Muscle of leg (tissue), 11 donors: ENCODE results near the gene BABAM2. TPM values are rescaled to one million over a fixed set of nuclear protein-coding genes. Genes with fewer than 3 reads are reported as not detected.

Experiments
- DNase-seq: peaks from one replicate; pipeline ENCODE4 v3.0.0; 2013
- H3K27ac ChIP-seq: one replicate; pipeline ENCODE4 v1.5.1; 2013; ENCODE audit warnings: mild to moderate bottlenecking, low read length, control low read depth
- H3K27me3 ChIP-seq: one replicate; pipeline ENCODE4 v1.6.1; 2013; ENCODE audit warnings: low read length; ENCODE audit not compliant: control insufficient read depth, insufficient read depth
- H3K36me3 ChIP-seq: one replicate; pipeline ENCODE4 v1.6.1; 2013; ENCODE audit warnings: low read length; ENCODE audit not compliant: control insufficient read depth, insufficient read depth
- H3K4me1 ChIP-seq: one replicate; pipeline ENCODE4 v1.6.1; 2013; ENCODE audit warnings: low read length; ENCODE audit not compliant: control insufficient read depth, insufficient read depth
- H3K4me3 ChIP-seq: one replicate; pipeline ENCODE4 v1.5.1; 2013; ENCODE audit warnings: low read length, control low read depth
- H3K9me3 ChIP-seq: replicated peaks from 2 replicates; pipeline ENCODE4 v1.6.1; 2013; ENCODE audit warnings: low read depth, low read length; ENCODE audit not compliant: control insufficient read depth
- WGBS: methylation state at CpG from one replicate; pipeline ENCODE4 v1.1.5; 2013; ENCODE audit warnings: missing lambda C conversion rate; ENCODE audit not compliant: insufficient coverage; 5-methylcytosine and 5-hydroxymethylcytosine counted together
- polyA plus RNA-seq, 8 donors: library from polyadenylated mRNA; unstranded; fragments of 120-200 nt; gene quantifications; one replicate each; pipeline versions ENCODE4 v1.2.1 to v1.2.3, GENCODE V29; 2013; ENCODE audit warnings: inconsistent platforms in 1 of 8, low replicate concordance in 1 of 8; ENCODE audit not compliant: insufficient read length in 8 of 8, insufficient read depth in 1 of 8
- total RNA-seq: library from RNA; stranded (reverse); fragments of 120-200 nt; gene quantifications from one replicate; pipeline ENCODE4 v1.2.4, GENCODE V29; 2013

The BABAM2 gene
- total and polyA plus RNA-seq, 9 donors = 16.1 to 23.6 (median 21.4) TPM

DNA sequence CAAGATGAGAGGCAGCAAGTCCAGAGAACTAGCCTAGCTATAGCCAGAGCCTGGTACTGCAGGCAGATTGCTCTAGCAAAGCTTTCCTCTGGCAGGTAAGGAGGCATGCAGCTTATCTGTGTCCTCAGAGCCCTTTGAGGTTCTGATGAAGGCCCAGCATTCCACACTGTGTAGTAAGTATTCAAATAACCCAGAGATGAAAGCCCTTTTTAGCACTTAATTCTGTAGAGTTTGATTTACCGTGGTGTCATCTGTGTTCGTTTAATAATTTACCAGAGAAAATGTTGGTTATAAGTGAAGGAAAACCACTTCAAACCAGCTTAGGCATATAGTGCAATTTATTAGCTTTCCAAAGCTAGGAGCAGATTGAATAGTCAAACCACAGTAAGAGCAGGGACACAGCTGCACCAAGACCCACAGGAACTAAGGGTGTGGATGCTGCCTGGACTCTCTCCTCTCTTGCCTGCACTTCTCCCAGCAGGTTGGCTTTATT is 226.6 kb downstream of the BABAM2 start:
- H3K4me3 ChIP-seq = no peak overlapping the region
- WGBS = no CpG with 5 or more reads among the region's 2 CpGs
- no peaks in the 10 kb centered on the region for H3K27me3 ChIP-seq
- no peaks in the 10 kb centered on the region for H3K36me3 ChIP-seq
- no peaks in the 10 kb centered on the region for H3K4me1 ChIP-seq
- DNase-seq = no peak
- H3K9me3 ChIP-seq = no peaks in the 10 kb centered on the region
- H3K27ac ChIP-seq = no peak overlapping the region

DNA sequence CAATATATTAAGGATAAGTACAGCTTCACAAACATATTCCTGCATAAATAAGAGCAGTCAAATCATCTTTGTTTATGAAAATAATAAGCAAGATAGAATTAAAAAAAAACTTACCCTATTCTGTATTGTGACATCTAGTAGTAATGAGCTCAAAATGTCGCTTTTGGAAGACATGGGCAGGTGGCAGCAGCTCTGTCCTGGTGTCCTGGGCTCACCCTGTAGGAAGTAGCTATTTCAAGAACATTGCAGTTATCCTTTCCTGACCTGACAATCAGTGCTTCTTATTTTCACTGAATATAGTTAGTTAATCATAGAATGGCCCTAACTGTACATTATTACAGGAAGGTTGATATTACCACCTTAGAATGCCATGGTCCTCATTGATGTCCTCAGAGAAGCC is 229.1 kb downstream of the BABAM2 start:
- H3K9me3 ChIP-seq = no peaks in the 10 kb centered on the region
- no peak for DNase-seq
- no CpG with 5 or more reads among the region's 1 CpG for WGBS
- no peak overlapping the region for H3K4me3 ChIP-seq
- no peaks in the 10 kb centered on the region for H3K4me1 ChIP-seq
- H3K36me3 ChIP-seq = no peaks in the 10 kb centered on the region
- no peaks in the 10 kb centered on the region for H3K27me3 ChIP-seq
- H3K27ac ChIP-seq = no peak overlapping the region

DNA sequence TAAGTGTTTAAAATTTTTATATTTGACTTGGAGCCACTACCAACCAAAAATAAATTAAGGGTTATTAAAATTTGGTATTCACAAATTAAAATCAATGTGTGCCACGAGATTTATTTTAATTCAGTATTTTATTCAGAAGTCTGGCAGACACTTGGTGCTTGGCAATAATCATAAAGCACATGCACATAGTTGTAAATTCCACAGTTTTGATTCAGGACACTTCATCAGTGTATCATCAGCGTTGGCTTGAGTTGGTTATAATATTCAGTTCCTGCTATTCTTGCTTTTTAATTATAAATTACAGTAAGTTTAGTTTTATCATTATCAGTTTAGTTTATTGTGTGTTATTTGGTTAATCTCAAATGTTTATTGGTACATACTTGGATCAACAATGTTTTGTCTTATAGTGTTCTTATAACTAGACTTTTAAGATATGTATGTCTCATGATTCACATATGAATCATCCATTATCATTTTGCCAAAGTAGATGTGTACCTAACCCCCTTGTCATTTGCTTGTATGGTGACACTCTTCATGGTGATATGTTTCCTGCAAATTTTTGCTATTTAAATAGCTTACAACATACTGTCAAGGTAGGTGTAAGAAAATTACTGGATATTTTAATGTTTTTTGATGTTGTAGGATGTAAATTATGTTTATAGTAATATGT is 237.9 kb downstream of the BABAM2 start:
- DNase-seq = no peak
- Histone ChIP-seq H3K36me3 (no peaks in the 10 kb centered on the region), H3K4me1 (no peaks in the 10 kb centered on the region), H3K9me3 (peaks cover 4% of the 10 kb centered on the region), H3K27me3 (no peaks in the 10 kb centered on the region), H3K27ac (no peak overlapping the region), H3K4me3 (no peak overlapping the region)
- no CpG with 5 or more reads among the region's 2 CpGs for WGBS

DNA sequence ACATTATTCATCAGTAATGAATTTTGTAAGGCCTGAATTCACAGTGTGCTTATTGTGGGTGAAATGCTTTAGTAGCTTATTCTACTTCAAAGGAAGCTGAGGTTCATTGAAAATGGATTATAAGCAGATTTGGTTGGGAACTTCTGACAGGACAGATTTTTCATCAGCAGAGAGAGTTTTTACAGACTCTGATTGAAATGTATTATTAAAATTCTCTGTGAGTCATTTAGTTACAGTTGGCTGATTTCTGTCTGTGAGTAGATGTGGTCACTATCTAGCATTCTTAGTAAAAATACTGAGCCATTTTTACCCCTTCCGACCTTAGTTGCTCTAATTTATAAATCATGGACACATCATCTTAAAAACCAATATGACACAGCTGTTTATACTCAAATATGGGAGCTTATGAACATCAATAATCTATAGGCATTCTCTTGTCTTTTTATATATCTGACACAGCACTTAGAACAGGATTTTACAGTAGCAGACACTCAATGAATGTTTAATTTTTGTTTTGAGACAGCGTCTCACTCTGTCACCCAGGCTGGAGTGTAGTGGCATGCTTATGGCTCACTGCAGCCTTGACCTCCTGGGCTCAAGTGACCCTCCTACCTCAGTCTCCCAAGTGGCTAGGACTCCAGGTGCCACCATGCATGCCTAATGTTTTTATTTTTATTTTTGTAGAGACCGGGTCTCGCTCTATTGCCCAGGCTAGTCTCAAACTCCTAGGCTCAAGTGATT is 239.6 kb downstream of the BABAM2 start:
- Histone ChIP-seq H3K36me3 (no peaks in the 10 kb centered on the region), H3K9me3 (peaks cover 4% of the 10 kb centered on the region), H3K4me3 (no peak overlapping the region), H3K27me3 (no peaks in the 10 kb centered on the region), H3K27ac (no peak overlapping the region), H3K4me1 (no peaks in the 10 kb centered on the region)
- no peak for DNase-seq
- WGBS = no CpG with 5 or more reads among the region's 4 CpGs

DNA sequence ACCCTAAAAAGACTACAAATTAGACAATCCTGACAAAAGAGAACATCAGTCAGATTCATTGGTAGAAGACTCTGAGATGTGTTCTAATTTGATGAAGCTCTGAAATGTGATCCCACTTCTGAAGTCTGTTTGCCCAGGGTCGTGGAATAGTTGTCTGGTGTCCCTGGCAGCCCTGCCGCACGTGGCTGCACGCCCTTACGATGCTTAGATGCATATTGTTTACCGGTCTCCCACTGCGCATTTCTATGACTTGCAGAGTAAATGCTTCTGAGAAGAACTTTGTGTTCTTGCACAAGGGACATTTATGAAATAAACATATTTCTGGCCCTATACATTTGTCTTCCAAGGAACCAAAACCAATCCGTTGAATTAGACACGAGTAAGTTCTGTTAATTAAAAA is 243.2 kb downstream of the BABAM2 start:
- no peak for DNase-seq
- H3K27me3 ChIP-seq = no peaks in the 10 kb centered on the region
- WGBS = 85% methylated on average over 8 of the region's 9 CpGs
- no peaks in the 10 kb centered on the region for H3K9me3 ChIP-seq
- H3K4me3 ChIP-seq = no peak overlapping the region
- H3K27ac ChIP-seq = no peak overlapping the region
- H3K4me1 ChIP-seq = peaks cover 7% of the 10 kb centered on the region
- H3K36me3 ChIP-seq = no peaks in the 10 kb centered on the region

DNA sequence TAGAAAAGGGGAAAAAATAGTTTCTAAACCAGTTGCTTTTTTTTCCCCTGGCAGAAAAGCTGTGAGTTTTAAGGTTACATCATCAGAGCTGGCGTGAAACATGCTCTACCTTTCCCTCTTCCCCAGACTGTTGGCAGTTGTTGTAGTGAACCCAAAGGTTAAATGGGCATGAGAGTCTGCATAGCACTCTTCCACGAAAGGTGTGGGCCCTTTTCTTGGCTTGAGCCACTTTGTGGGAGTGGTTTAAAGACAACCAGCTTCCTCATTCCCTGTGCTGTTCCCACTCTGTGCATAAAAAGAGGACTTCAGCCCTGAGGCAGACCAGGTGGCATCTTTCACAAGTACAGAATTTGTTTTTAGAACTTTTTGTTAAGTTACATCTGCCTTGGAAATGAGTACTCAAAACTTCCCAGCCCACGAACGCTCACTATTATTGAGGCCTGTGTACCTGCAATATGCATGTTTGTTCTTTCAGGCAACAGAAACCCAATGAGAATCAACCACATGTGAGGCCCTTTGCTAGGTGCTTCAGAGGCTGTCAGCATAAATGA is 243.8 kb downstream of the BABAM2 start:
- DNase-seq = no peak
- H3K27ac ChIP-seq = no peak overlapping the region
- WGBS = 80% methylated on average over 2 of the region's 4 CpGs

DNA sequence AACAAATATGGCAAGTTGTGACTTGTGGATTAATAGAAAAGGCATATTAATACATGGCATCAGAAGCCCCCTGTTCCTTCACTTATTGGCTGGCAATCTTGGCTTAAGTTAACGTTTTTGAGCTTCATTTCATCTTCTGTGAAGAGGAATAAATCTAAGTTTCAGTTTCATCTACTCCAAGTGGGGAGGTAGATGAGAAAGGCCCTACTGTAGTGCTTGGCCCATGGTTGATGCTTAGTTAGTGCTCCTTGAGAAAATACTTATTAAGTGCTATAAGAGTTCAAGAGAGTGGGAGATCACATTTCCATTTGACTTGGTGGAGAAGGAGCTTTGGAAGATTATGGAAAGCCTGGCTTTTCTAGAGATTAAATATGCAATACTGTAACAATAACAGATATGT is 244.3 kb downstream of the BABAM2 start:
- H3K36me3 ChIP-seq = no peaks in the 10 kb centered on the region
- peaks cover 7% of the 10 kb centered on the region for H3K4me1 ChIP-seq
- H3K4me3 ChIP-seq = no peak overlapping the region
- no peak for DNase-seq
- H3K27me3 ChIP-seq = no peaks in the 10 kb centered on the region
- WGBS = no CpG with 5 or more reads among the region's 1 CpG
- H3K9me3 ChIP-seq = no peaks in the 10 kb centered on the region
- no peak overlapping the region for H3K27ac ChIP-seq

More for the DNA sequence above, 243.8 kb downstream of the BABAM2 start:
- H3K9me3 ChIP-seq = no peaks in the 10 kb centered on the region
- no peaks in the 10 kb centered on the region for H3K27me3 ChIP-seq
- no peaks in the 10 kb centered on the region for H3K36me3 ChIP-seq
- peaks cover 7% of the 10 kb centered on the region for H3K4me1 ChIP-seq
- no peak overlapping the region for H3K4me3 ChIP-seq

DNA sequence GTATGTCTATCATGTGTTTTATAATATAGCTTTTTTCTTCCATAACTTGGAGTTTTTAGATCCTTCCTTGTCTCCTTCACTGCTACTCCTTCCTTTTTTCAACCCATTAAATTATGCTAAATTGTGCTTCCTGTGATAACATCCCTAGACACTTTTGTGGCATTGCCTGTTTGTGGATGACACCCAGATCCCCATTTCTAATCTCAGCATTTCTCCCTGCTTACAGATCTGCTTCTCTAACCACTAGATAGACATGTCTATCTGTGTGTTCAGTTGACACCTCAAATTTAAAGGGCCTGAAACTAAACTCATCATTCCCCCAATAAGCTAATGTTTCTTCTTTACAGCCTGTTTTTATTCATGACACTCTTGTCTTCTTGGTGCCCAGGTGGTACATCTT is 244.8 kb downstream of the BABAM2 start:
- H3K4me3 ChIP-seq = no peak overlapping the region
- no peaks in the 10 kb centered on the region for H3K27me3 ChIP-seq
- no peak for DNase-seq
- H3K4me1 ChIP-seq = peaks cover 7% of the 10 kb centered on the region
- no peaks in the 10 kb centered on the region for H3K9me3 ChIP-seq
- no peak overlapping the region for H3K27ac ChIP-seq
- no peaks in the 10 kb centered on the region for H3K36me3 ChIP-seq

DNA sequence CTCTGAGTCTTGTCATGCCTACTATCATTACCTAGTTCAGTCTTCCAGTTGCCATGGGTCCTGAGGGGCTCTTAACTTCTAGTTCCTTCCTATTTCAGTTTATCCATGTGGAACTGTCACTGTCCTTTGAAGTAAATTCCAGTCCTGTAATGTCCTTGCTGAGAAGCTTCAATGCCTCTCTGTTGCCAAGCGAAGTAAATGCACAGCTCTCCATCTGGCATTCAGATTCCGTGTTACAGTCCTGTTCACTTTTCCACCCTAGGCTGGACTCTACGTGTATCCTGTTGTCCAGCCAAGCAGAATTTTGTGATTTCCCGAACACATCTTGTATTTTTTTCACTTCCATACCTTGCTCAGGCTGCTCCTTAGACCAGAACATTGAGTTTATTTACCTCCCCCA is 245.3 kb downstream of the BABAM2 start:
- Histone ChIP-seq H3K36me3 (no peaks in the 10 kb centered on the region), H3K27me3 (no peaks in the 10 kb centered on the region), H3K27ac (no peak overlapping the region), H3K4me1 (peaks cover 7% of the 10 kb centered on the region), H3K4me3 (no peak overlapping the region), H3K9me3 (no peaks in the 10 kb centered on the region)
- WGBS = 72% methylated on average over 4 of the region's 4 CpGs
- DNase-seq = no peak

GRCh38 chr2:28136556-28136955 is 246.0 kb downstream of the BABAM2 start:
- H3K36me3 ChIP-seq = no peaks in the 10 kb centered on the region
- H3K27ac ChIP-seq = no peak overlapping the region
- H3K9me3 ChIP-seq = no peaks in the 10 kb centered on the region
- peaks cover 7% of the 10 kb centered on the region for H3K4me1 ChIP-seq
- H3K4me3 ChIP-seq = no peak overlapping the region
- 88% methylated on average over 1 of the region's 6 CpGs for WGBS
- DNase-seq = no peak
- no peaks in the 10 kb centered on the region for H3K27me3 ChIP-seq
